ENCODE data around the gene DPP8.

DNA sequence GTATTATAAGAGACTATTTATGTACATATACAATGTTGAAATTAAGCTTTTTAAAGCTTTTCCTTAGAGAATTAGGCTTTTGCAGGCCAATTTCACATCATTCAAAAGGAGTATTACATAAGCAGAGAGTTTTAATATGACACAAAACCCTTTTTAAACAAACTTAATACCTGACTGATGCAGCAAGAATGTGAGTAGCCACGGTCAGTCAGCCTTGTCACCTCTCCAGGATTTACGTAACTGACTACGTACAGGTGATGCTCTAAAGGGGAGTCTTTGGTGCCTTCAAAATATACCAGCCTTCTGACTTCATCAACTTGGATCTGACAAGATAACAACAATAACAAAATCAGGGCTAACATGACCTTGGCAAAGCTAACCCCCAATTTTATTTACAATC, 50.6 kb downstream of the DPP8 start:
- no peak for TF ChIP-seq POU2F2 (IDR thresholded peaks at IDR 0.05; ENCODE audit: borderline replicate concordance, low read depth, low read length)
- no peak for TF ChIP-seq FOXM1 (IDR thresholded peaks at IDR 0.05; ENCODE audit: low read depth, low read length)
- TF ChIP-seq CHD2 (IDR thresholded peaks at IDR 0.05; ENCODE audit: borderline replicate concordance, low read depth, low read length), result no peak
- TF ChIP-seq, protein P1, sequence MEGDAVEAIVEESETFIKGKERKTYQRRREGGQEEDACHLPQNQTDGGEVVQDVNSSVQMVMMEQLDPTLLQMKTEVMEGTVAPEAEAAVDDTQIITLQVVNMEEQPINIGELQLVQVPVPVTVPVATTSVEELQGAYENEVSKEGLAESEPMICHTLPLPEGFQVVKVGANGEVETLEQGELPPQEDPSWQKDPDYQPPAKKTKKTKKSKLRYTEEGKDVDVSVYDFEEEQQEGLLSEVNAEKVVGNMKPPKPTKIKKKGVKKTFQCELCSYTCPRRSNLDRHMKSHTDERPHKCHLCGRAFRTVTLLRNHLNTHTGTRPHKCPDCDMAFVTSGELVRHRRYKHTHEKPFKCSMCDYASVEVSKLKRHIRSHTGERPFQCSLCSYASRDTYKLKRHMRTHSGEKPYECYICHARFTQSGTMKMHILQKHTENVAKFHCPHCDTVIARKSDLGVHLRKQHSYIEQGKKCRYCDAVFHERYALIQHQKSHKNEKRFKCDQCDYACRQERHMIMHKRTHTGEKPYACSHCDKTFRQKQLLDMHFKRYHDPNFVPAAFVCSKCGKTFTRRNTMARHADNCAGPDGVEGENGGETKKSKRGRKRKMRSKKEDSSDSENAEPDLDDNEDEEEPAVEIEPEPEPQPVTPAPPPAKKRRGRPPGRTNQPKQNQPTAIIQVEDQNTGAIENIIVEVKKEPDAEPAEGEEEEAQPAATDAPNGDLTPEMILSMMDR (IDR thresholded peaks at IDR 0.05 in 2 of 3, conservative IDR thresholded peaks at IDR 0.05 in 1 of 3; ENCODE audit: control insufficient read depth in 2 of 3, extremely low read depth in 1 of 3, insufficient read depth in 1 of 3, low read depth in 3 of 3, low read length in 3 of 3), result no peak
- no peak for TF ChIP-seq RFX5 (IDR thresholded peaks at IDR 0.05; ENCODE audit: low read depth, low read length)
- TF ChIP-seq, protein P2, sequence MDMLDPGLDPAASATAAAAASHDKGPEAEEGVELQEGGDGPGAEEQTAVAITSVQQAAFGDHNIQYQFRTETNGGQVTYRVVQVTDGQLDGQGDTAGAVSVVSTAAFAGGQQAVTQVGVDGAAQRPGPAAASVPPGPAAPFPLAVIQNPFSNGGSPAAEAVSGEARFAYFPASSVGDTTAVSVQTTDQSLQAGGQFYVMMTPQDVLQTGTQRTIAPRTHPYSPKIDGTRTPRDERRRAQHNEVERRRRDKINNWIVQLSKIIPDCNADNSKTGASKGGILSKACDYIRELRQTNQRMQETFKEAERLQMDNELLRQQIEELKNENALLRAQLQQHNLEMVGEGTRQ (IDR thresholded peaks at IDR 0.05; ENCODE audit: borderline replicate concordance, low read depth, low read length), result no peak
- no peak for TF ChIP-seq POLR2AphosphoS5 (IDR thresholded peaks at IDR 0.05; ENCODE audit: low read length)
- TF ChIP-seq POLR2A (IDR thresholded peaks at IDR 0.05; ENCODE audit: low read depth, low read length), result no peak
- TF ChIP-seq, protein P3, sequence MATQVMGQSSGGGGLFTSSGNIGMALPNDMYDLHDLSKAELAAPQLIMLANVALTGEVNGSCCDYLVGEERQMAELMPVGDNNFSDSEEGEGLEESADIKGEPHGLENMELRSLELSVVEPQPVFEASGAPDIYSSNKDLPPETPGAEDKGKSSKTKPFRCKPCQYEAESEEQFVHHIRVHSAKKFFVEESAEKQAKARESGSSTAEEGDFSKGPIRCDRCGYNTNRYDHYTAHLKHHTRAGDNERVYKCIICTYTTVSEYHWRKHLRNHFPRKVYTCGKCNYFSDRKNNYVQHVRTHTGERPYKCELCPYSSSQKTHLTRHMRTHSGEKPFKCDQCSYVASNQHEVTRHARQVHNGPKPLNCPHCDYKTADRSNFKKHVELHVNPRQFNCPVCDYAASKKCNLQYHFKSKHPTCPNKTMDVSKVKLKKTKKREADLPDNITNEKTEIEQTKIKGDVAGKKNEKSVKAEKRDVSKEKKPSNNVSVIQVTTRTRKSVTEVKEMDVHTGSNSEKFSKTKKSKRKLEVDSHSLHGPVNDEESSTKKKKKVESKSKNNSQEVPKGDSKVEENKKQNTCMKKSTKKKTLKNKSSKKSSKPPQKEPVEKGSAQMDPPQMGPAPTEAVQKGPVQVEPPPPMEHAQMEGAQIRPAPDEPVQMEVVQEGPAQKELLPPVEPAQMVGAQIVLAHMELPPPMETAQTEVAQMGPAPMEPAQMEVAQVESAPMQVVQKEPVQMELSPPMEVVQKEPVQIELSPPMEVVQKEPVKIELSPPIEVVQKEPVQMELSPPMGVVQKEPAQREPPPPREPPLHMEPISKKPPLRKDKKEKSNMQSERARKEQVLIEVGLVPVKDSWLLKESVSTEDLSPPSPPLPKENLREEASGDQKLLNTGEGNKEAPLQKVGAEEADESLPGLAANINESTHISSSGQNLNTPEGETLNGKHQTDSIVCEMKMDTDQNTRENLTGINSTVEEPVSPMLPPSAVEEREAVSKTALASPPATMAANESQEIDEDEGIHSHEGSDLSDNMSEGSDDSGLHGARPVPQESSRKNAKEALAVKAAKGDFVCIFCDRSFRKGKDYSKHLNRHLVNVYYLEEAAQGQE (IDR thresholded peaks at IDR 0.05; ENCODE audit: low read depth, low read length), result no peak
- TF ChIP-seq, protein P4, sequence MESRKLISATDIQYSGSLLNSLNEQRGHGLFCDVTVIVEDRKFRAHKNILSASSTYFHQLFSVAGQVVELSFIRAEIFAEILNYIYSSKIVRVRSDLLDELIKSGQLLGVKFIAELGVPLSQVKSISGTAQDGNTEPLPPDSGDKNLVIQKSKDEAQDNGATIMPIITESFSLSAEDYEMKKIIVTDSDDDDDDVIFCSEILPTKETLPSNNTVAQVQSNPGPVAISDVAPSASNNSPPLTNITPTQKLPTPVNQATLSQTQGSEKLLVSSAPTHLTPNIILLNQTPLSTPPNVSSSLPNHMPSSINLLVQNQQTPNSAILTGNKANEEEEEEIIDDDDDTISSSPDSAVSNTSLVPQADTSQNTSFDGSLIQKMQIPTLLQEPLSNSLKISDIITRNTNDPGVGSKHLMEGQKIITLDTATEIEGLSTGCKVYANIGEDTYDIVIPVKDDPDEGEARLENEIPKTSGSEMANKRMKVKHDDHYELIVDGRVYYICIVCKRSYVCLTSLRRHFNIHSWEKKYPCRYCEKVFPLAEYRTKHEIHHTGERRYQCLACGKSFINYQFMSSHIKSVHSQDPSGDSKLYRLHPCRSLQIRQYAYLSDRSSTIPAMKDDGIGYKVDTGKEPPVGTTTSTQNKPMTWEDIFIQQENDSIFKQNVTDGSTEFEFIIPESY (IDR thresholded peaks at IDR 0.05), result no peak
- TF ChIP-seq EED (IDR thresholded peaks at IDR 0.05; ENCODE audit: low read depth), result no peak
